ENCODE data around the gene ARL16. TPM values are rescaled to one million over a fixed set of nuclear protein-coding genes. Genes with fewer than 3 reads are reported as not detected.

The ARL16 gene
- total RNA-seq, 1 experiment from 2014 or later: 52.7 TPM

GRCh38 chr17:81635973-81636504 lies 47.6 kb downstream of the ARL16 start:
- intact Hi-C loops (cut with micrococcal nuclease; ENCODE audit: unreplicated experiment) (no loop called here), in situ Hi-C loops (cut with HindIII; ENCODE audit: low pct_unique_long_range_greater_than_20kb, low sequenced_read_pairs) (no loop called here)
- ChIA-PET CTCF (no interaction called here), POLR2A (interaction anchor here (0.5 kb wide), 1 partner anchor 37 kb away, joined by 3 read pairs; no protein-coding TSS in a partner anchor)
- ATAC-seq: peak; percentile 69
- no TSS peak for BruUV-seq (replicated peaks)
- TF ChIP-seq REST (IDR thresholded peaks at IDR 0.05; ENCODE audit: insufficient read depth in 1 of 2, low read depth in 2 of 2, low read length in 1 of 2) (no peak), POLR2AphosphoS5 (IDR thresholded peaks at IDR 0.05; ENCODE audit: low read depth, low read length) (no peak), SIN3A (IDR thresholded peaks at IDR 0.05; ENCODE audit: borderline replicate concordance, insufficient read depth, low read depth, low read length) (no peak), TCF7L2 (IDR thresholded peaks at IDR 0.05; ENCODE audit: low read depth, low read length) (no peak), CTCF (IDR thresholded peaks at IDR 0.05) (no peak)
- Histone ChIP-seq H3K9me3 (ENCODE audit: control insufficient read depth, insufficient read depth, low read depth, low read length) (no peaks in the 10 kb centered on the region), H3K4me3 (ENCODE audit: low read depth in 2 of 2, low read length in 2 of 2) (peak overlapping the region; percentile 76 to 82), H3K4me1 (ENCODE audit: control insufficient read depth, insufficient read depth, low read length) (0 out of 2 replicates have a peak, but pooled peaks cover 3% of the 10 kb centered on the region), H3K27me3 (ENCODE audit: control insufficient read depth, insufficient read depth, low read length) (no peaks in the 10 kb centered on the region), H3K36me3 (ENCODE audit: control insufficient read depth, insufficient read depth, low read length) (peaks cover 5% of the 10 kb centered on the region; the same call in 1 of the 2 replicates), H3K27ac (ENCODE audit: low read length) (peak overlapping the region; percentile 92)
- no peak for DNase-seq (ENCODE audit: low read depth, low spot score)

GRCh38 chr17:81635431-81635830 lies 48.2 kb downstream of the ARL16 start:
- H3K9me3 ChIP-seq (ENCODE audit: control insufficient read depth, insufficient read depth, low read depth, low read length): no peaks in the 10 kb centered on the region
- CTCF ChIA-PET: no interaction called here
- in situ Hi-C loops (cut with HindIII; ENCODE audit: low pct_unique_long_range_greater_than_20kb, low sequenced_read_pairs): no loop called here
- POLR2A ChIA-PET: no interaction called here
- DNase-seq (ENCODE audit: low read depth, low spot score): no peak
- peak overlapping the region; percentile 92 for H3K27ac ChIP-seq (ENCODE audit: low read length)
- BruUV-seq (replicated peaks): TSS peak; percentile 93
- no peaks in the 10 kb centered on the region for H3K27me3 ChIP-seq (ENCODE audit: control insufficient read depth, insufficient read depth, low read length)
- peak overlapping the region; percentile 76 to 82 for H3K4me3 ChIP-seq (ENCODE audit: low read depth in 2 of 2, low read length in 2 of 2)
- peaks cover 5% of the 10 kb centered on the region; the same call in 1 of the 2 replicates for H3K36me3 ChIP-seq (ENCODE audit: control insufficient read depth, insufficient read depth, low read length)
- 0 out of 2 replicates have a peak, but pooled peaks cover 3% of the 10 kb centered on the region for H3K4me1 ChIP-seq (ENCODE audit: control insufficient read depth, insufficient read depth, low read length)
- TF ChIP-seq TCF7L2 (IDR thresholded peaks at IDR 0.05; ENCODE audit: low read depth, low read length): no peak
- no peak for TF ChIP-seq POLR2AphosphoS5 (IDR thresholded peaks at IDR 0.05; ENCODE audit: low read depth, low read length)
- TF ChIP-seq CTCF (IDR thresholded peaks at IDR 0.05): no peak
- TF ChIP-seq REST (IDR thresholded peaks at IDR 0.05; ENCODE audit: insufficient read depth in 1 of 2, low read depth in 2 of 2, low read length in 1 of 2): no peak
- TF ChIP-seq SIN3A (IDR thresholded peaks at IDR 0.05; ENCODE audit: borderline replicate concordance, insufficient read depth, low read depth, low read length): no peak
- intact Hi-C loops (cut with micrococcal nuclease; ENCODE audit: unreplicated experiment): no loop called here
- ATAC-seq: no peak
